T-helper 2 cell (primary cell): Measurements from ENCODE around the gene KREMEN2.
A peak's percentile ranks its signal among the peaks of the same experiment; 100 is the strongest.
"Not testable (repeated sequence)": the region's sequence is repeated elsewhere in the genome, so short reads cannot be mapped to it uniquely, and the experiment has no call there.

Source experiments
- DNase-seq, 5 experiments: peaks; one replicate each; pipeline versions ENCODE4 v3.0.0 to v3.0.0-alpha.2; 2012 to 2022
- total RNA-seq, 2 donors: gene quantifications; one replicate each; lab custom pipeline; 2026; lab: John Stamatoyannopoulos, UW

Gene KREMEN2, protein sequence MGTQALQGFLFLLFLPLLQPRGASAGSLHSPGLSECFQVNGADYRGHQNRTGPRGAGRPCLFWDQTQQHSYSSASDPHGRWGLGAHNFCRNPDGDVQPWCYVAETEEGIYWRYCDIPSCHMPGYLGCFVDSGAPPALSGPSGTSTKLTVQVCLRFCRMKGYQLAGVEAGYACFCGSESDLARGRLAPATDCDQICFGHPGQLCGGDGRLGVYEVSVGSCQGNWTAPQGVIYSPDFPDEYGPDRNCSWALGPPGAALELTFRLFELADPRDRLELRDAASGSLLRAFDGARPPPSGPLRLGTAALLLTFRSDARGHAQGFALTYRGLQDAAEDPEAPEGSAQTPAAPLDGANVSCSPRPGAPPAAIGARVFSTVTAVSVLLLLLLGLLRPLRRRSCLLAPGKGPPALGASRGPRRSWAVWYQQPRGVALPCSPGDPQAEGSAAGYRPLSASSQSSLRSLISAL
- total RNA-seq, result 0 to 0.07 reads per million in 2 donors

DNA sequence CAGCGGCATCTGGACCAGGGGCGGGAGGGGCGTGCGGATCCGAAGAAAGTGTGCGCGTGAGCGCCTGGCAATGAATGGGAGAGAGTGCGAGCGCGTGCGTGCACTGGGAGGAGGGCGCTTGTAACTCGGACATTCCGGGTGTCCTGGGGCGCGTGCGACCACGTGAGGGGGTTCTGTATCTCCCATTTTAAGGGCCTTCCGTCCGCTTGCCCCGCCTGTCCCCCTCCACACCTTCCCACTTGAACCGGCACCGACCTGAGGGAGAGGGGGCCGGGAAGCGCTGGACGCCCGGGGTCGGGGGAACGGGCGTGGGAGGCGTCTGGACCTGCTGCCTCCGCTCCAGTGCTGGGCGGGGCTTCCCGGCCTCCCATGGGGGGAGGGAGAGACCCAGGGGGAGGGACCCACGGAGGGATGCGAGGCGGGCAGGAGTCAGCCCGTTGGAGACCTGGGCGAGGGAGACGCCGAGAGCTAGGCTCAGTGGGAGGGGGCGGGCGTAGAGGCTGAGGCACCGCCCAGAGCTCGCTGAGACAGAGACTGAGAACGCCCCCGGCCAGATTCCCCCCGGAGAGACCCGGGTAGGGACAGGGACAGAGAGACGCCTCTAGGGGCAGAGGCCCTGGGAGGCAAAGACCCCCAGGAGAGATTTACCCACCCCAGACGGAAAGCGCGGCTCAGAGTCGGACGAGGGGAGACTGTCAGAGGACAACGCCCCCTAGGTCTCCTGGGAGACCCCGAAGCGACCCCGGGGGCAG lies at the start of gene KREMEN2:
Gene KREMEN2, plus strand, starts transcription at position 553 of the 752 bp plus-strand sequence. CDS start 246 bp downstream, outside the sequence.
- peak in 1 of 5 experiments; percentile 33 for DNase-seq

DNA sequence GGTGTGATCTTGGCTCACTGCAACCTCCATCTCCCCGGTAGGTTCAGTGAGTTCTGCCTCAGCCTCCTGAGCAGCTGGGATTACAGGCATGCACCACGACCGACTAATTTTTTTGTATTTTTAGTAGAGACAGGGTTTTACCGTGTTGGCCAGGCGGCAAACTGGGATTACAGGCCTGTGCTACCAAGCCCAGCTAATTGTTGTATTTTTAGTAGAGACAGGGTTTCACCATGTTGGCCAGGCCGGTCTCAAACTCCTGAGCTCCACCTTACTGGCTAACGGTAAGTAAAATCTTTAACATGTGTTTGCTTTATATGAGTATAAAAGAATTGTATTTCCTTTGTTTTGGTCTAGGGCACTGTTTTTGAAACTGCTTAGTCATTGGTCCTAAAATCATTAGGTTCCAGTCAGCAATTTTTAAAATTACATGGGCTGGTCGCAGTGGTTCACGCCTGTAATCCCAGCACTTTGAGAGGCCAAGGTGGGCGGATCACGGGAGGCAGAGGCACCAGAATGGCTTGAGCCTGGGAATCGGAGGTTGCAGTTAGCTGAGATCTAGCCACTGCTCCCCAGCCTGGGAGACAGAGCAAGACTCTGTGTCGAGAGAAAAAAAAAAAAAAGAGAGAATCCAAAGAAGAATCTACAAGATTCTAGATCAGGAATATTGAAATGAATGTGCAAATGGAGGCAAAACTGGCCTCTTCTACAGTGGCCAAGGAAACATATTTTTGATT lies 48.7 kb upstream of the KREMEN2 start:
- no peak for DNase-seq

DNA sequence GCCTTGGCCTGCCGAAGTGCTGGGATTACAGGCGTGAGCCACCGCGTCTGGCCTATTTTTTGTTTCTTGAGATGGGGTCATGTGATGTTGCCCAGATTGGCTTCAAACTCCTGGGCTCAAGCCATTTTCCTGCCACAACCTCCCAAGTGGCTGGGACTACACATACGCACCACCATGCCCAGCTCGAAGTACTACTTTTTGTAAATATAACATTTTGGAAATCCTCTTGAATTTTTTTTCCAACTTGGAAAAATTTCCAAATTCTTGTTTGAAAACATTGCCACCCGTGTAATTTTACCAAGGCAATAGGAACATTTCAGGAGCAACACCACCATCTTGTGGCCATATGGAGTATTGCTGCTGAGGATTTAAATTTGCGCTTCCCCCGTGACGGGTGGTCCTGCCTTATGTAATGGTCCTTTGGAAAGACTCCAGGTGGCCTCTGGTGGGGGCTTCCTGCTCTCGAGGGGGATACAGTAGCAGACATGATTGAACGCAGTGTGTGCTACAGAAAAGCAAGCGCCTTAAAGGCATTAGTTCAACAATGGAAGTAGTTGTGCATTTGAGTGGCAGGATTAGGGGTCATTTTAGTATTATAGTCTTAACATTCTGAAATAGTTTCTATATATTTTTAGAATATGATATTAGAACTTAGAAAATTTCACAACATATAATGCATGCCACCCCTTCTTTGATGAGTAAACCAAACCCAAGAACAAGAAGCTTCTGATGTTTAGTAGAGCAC lies 44.4 kb upstream of the KREMEN2 start:
- DNase-seq, result peak in 4 of 5 experiments; percentile 39 to 65 (median 46)

DNA sequence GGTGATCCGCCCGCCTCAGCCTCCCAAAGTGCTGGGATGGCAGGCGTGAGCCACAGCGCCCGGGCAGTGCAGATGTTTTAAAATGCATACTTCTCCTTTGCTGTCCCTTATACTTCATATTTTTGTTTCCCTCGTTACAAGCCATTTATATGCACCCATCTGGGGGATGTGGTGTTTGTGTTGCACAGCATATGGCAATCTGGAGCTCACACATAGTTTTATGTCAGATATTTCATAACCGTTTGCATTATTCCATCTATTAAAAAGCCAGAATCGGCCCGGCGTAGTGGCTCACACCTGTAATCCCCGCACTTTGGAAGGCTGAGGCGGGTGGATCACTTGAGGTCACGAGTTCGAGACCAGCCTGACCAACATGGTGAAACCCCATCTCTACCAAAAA lies 40.6 kb upstream of the KREMEN2 start:
- no peak for DNase-seq

DNA sequence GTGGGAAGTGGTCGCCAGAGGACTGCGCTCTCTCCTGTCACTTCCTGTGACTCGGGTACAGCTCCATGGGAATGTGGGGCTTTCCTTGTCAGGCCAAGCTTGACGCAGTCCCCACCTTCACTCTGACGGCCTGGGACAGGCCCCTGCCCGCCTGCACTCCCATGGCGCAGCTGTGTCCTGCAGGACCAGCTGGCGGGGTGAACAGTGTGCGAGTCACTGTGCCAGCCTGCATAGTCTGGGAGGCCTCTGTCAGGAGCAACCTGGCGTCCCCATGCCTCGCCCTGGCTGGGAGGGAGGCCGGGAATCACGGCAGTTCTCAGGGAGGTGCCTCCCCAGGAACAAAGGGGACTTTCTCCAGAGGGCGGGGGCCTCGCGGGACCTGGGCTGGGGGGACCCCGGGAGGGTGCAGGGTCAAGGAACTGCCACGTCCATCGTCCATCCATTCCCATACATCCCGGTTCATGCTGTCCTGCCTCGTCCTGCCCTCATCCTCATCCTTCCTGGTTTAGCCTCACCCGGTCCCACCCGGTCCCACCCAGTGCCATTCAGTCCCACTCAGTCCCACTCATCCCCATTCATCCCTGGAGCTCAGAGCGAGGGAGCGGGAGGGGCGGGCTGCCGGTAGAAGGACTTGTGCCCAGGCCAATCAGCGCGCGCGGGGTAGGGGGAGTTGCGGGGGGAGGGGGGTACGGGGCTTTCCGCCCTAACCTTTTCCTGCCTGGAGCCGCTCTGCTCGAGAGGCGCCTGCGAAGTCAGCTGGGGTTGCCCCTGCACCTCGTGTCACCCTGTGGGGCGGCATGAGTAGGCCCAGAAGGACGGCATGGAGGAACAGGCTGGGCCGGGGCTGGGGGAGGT lies 38.9 kb upstream of the KREMEN2 start:
- no peak for DNase-seq

DNA sequence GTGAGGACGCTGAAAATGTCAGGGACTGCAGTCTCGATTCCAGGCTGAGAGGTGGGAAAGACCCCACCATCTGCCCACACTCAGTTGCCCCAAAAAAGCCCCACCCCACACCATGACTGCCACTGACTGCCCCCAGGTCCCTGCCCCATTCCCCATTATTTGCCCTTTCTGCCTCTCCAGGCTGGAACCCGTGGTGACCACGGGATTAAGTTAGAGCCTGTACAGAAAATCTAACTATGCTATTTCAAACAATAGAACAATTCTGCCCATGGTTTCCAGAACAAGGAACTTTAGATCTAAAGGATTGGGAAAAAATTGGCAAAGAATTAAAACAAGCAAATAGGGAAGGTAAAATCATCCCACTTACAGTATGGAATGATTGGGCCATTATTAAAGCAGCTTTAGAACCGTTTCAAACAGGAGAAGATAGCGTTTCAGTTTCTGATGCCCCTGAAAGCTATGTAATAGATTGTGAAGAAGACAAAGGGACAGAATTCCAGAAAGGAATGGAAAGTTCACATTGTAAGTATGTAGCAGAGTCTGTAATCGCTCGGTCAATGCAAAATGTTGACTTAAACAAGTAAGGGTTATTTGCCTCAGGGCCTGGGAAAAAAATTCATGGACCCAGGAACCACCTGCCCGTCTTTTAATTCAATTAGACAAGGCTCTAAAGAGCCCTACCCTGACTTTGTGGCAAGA lies 38.0 kb upstream of the KREMEN2 start:
- no peak for DNase-seq

DNA sequence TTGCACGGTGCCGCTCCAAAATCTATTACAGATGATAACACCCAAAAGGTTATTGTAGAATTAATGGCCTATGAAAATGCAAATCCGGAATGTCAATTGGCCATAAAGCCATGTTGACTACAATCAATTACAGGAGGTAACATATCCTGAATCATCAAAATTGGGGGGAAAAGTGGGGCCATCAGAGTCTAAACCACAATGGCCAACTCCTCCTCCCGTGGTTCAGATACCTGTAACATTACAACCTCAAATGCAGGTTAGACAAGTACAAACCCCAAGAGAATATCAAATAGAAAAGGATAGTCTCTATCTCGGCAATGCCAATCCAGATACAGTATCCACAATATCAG lies 37.5 kb upstream of the KREMEN2 start:
- no peak for DNase-seq

DNA sequence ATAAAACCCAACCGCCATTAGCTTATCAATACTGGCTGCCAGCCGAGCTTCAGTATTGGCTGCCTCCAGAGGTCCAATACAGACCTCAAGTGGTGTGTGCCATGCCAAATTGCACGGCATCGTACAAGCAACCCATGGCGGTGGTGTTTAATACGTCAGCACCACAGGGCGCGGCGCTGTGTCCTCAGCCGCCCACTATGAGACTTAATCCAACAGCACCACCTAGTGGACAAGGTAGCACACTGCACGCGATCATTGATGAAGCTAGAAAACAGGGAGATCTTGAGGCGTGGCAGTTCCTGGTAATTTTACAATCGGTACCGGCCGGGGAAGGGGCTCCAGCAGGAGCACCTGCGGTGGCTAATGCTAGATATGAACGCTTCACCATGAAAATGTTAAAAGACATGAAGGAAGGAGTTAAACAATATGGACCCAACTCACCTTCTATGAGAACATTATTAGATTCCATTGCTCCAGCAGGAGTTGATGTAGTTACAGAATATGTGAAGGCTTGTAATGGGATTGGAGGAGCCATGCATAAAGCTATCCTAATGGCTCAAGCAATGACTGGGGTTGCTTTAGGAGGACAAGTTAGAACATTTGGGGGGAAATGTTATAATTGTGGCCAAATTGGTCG lies 36.9 kb upstream of the KREMEN2 start:
- DNase-seq, result peak; percentile 65 to 89 (median 81)

DNA sequence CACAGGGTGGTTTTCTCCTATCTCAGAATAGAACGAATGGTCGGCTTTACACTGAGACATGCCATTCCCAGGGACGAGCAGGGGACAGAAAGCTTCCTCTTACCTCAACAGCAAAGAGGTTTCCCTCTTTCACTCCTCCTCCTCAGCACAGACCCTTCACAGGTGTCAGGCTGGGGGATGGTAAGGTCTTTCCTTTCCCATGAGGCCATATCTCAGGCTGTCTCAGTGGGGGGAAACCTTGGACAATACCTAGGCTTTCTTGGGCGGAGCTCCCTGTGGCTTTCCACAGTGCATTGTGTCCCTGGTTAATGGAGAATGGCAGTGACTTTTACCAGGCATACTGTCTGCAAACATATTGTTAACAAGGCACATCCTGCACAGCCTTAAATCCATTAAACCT lies 35.9 kb upstream of the KREMEN2 start:
- not testable (repeated sequence) for DNase-seq

DNA sequence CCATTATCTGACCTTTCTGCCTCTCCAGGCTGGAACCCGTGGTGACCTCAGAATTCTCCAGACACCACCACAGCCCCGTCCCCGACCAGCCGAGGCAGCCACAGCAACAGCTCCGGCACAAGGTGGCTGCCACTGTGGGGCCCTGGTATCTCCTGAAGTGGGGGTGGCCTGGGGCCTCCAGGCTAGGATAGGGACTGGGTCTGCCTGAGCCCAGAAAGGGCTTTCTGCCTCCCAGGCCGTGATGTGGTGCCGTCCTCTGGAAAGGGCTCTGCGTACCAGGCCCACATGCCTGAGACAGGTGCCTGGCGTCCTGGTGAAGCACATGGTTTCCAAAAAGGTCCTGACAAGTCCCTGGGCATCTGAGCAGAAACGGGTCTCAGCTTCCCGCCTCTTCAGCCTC lies 35.3 kb upstream of the KREMEN2 start:
- DNase-seq, result no peak

DNA sequence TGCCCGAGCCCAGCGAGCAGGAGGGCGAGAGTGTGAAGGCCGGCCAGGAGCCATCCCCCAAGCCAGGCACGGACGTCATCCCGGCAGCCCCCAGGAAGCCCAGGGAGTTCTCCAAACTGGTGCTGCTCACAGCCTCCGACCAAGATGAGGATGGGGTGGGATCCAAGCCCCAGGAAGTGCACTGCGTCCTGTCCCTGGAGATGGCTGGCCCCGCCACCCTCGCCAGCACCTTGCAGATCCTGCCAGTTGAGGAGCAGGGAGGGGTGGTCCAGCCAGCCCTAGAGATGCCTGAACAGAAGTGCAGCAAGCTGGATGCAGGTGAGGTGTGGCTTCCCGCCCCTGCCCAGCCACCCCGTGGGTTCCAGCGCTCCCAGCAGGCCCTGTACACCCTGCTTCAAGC lies 34.4 kb upstream of the KREMEN2 start:
- DNase-seq, result no peak

DNA sequence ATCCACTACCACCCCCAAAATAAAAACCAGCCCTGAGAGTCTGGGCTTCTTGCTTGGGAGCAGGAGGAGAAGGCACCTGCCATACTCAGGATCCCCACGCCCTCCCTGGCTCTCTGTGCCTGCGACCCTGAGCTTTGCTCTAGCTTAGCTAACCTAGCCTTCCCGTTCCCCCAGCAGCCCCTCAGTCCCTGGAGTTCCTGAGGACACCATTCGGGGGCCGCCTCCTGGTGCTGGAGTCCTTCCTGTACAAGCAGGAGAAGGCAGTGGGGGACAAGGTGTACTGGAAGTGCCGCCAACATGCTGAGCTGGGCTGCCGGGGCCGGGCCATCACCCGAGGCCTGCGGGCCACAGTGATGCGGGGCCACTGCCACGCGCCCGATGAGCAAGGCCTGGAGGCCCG lies 33.8 kb upstream of the KREMEN2 start:
- no peak for DNase-seq

DNA sequence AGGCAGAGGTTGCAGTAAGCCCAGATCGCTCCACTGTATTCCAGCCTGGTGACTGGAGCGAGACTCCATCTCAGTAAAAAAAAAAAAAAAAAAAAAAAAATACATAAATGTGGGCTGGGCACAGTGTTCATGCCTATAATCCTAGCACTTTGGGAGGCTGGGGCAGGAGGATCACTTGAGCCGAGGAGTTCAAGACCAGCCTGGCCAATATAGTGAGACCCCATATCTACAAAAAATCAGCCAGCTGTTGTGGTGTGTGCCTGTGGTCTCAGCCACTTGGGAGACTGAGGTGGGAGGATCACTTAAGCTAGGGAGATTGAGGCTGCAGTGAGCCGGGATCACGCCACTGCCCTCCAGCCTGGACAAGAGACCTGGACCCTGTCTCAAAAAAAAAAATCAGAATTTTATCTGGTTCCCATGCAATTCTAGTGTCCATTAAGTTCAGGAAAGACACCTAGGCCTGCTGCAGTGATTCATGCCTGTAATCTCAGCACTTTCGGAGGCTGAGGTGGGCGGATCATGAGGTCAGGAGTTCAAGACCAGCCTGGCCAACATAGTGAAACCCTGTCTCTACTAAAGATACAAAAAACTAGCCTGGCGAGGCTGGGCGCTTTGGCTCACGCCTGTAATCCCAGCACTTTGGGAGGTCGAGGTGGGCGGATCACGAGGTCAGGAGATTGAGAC lies 32.7 kb upstream of the KREMEN2 start:
- DNase-seq, result not testable (repeated sequence)

DNA sequence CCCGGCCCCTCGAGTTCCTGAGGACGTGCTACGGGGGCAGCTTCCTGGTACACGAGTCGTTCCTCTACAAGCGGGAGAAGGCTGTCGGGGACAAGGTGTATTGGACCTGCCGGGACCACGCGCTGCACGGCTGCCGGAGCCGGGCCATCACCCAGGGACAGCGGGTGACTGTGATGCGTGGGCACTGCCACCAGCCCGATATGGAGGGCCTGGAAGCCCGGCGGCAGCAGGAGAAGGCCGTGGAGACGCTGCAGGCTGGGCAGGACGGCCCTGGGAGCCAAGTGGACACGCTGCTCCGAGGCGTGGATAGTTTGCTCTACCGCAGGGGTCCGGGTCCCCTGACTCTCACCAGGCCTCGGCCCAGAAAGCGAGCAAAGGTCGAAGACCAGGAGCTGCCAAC lies 30.9 kb upstream of the KREMEN2 start:
- DNase-seq, result no peak

DNA sequence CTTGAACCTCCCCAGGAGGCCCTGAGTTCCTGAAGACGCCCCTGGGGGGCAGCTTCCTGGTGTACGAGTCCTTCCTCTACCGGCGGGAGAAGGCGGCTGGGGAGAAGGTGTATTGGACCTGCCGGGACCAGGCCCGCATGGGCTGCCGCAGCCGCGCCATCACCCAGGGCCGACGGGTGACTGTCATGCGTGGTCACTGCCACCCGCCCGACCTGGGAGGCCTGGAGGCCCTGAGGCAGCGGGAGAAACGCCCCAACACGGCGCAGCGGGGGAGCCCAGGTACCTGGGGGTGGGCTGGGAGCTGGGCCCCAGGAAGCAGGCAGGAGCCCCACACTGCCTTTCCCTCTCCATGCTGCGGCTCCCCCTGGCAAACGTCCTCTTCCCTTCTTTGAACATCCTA lies 30.4 kb upstream of the KREMEN2 start:
- no peak for DNase-seq

DNA sequence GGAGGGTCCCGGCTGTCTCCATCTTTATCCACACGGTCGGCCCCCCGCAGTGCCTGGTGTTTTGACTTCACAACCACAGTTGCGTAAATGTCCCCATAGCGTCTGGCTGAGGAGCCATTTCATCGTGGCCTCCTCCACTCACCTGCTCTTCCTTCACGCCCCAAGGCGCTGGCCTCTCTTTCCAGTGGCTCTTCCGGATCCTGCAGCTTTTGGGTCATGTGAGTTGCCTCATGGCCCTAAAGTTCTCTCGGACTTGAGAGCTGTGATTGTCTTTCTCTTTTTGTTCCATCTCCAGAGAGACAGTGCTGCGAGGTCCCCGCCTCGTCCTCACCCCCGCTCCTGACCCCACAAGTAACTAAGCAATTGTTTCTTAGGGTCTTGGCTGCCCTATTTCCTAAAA lies 29.6 kb upstream of the KREMEN2 start:
- DNase-seq, result no peak

DNA sequence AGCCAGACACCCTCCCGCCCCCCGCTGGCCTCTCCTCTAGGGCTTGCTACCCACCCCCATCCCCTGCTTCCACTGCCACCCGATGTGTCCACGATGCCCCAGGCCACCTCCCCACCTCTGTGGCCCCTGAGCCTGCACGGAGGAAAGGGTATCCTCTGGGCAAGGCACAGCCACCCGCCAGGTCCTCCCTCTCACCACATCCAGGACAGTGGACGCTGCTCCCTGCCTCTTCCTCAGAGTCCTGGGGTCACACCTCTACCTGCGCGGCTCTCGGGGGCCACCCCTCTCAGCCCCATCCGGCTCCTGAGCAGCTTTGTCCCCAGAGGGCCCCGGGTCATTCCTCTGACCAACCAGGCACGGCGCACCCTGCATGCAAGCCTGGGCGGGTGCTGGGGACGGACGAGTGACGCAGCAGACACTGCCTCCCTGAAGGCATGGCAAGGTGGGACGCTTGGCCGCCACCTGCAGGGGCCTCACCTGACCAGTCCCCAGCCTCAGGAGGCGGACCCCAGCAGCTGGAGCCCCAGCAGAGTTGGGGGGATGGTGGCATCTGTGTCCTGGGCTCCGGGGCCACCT lies 27.6 kb upstream of the KREMEN2 start:
- no peak for DNase-seq

DNA sequence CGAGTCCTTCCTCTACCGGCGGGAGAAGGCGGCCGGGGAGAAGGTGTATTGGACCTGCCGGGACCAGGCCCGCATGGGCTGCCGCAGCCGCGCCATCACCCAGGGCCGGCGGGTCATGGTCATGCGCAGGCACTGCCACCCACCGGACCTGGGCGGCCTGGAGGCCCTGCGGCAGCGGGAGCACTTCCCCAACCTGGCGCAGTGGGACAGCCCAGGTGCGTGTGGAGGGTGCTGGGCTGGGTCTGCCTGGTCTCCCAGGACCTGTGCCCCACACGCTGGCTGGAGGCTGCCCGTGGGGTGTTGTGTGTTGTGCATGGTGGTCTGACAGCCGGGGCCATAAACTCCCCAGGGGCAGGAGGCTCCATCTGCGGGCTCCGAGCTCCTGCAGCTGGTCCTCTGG lies 26.9 kb upstream of the KREMEN2 start:
- DNase-seq, result no peak

DNA sequence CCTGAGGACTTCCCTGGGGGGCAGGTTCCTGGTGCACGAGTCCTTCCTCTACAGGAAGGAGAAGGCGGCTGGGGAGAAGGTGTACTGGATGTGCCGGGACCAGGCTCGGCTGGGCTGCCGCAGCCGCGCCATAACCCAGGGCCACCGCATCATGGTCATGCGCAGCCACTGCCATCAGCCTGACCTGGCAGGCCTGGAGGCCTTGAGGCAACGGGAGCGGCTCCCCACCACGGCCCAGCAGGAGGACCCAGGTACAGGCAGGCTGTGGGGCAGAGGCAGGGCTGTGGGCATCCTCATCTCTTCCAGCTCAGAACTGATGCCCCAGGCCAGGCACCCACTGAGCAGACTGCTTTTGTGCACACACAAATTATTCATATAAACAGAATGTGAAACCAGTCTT lies 25.9 kb upstream of the KREMEN2 start:
- no peak for DNase-seq
